ENCODE measurements around the gene CCDC180. TPM values are rescaled to one million over a fixed set of nuclear protein-coding genes. Genes with fewer than 3 reads are reported as not detected.

The CCDC180 gene
- total and polyA plus RNA-seq, 2 experiments from 2014 or later, result 3.9 to 7.1 TPM

DNA sequence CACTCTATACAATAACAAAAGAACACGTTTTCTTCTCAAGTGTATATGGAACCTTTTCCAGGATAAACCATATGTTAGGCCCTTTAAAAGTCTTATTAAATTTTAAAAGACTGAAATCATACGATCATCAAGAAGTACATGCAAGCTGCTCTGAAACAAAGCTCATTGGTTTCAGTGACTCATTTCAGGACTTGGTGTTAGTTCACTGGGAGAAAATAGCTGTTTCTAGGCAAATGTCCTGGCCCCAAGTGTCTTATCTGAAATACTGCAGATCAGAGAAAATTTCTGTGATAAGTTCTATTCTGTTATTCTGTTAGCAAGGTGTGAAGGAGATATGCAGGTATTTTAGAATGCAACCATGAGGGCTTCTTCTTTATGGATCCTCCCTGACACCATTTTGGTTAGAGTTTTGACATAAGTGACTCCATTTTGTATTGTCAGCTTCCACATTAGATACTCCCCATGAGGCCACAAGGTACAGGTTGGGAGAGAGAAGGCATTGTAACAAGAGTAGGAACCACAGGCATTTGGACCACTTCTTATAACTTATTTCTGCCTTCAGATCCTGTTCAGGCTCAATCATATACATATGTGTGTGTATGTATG is 7.5 kb upstream of the CCDC180 start:
- peaks cover 16% of the 10 kb centered on the region for H3K36me3 Mint-ChIP-seq (ENCODE audit: low read depth)
- DNase-seq (ENCODE audit: low spot score) (no peak), ATAC-seq (no peak)
- no peaks in the 10 kb centered on the region for H3K27me3 Mint-ChIP-seq (ENCODE audit: insufficient read depth, low read depth, poor library complexity)
- Histone ChIP-seq H3F3A (replicated peaks; ENCODE audit: low read depth) (no peaks in the 10 kb centered on the region), H3K4me3 (no peak overlapping the region), H3K9me2 (ENCODE audit: insufficient read depth) (peaks cover 16% of the 10 kb centered on the region; the same call in 1 of the 2 replicates), H3K79me2 (replicated peaks; ENCODE audit: insufficient read depth) (no peaks in the 10 kb centered on the region), H3K4me1 (ENCODE audit: insufficient read depth) (no peaks in the 10 kb centered on the region), H4K20me1 (replicated peaks; ENCODE audit: insufficient read depth) (no peaks in the 10 kb centered on the region), H3K27ac (ENCODE audit: low read depth) (no peak overlapping the region), H3K27me3 (ENCODE audit: insufficient read depth) (no peaks in the 10 kb centered on the region), H2AFZ (no peak overlapping the region), H3K36me3 (ENCODE audit: insufficient read depth) (peaks cover 3% of the 10 kb centered on the region), H3K4me2 (no peak overlapping the region)
- H3K4me3 Mint-ChIP-seq, result no peak overlapping the region
- H3K27ac Mint-ChIP-seq, result no peak overlapping the region
- peaks cover 8% of the 10 kb centered on the region; the same call in 2 of the 3 replicates for H3K9me3 Mint-ChIP-seq
- H3K4me1 Mint-ChIP-seq, result 0 out of 3 replicates have a peak, but pooled peaks cover 3% of the 10 kb centered on the region
- TF ChIP-seq, protein P1, sequence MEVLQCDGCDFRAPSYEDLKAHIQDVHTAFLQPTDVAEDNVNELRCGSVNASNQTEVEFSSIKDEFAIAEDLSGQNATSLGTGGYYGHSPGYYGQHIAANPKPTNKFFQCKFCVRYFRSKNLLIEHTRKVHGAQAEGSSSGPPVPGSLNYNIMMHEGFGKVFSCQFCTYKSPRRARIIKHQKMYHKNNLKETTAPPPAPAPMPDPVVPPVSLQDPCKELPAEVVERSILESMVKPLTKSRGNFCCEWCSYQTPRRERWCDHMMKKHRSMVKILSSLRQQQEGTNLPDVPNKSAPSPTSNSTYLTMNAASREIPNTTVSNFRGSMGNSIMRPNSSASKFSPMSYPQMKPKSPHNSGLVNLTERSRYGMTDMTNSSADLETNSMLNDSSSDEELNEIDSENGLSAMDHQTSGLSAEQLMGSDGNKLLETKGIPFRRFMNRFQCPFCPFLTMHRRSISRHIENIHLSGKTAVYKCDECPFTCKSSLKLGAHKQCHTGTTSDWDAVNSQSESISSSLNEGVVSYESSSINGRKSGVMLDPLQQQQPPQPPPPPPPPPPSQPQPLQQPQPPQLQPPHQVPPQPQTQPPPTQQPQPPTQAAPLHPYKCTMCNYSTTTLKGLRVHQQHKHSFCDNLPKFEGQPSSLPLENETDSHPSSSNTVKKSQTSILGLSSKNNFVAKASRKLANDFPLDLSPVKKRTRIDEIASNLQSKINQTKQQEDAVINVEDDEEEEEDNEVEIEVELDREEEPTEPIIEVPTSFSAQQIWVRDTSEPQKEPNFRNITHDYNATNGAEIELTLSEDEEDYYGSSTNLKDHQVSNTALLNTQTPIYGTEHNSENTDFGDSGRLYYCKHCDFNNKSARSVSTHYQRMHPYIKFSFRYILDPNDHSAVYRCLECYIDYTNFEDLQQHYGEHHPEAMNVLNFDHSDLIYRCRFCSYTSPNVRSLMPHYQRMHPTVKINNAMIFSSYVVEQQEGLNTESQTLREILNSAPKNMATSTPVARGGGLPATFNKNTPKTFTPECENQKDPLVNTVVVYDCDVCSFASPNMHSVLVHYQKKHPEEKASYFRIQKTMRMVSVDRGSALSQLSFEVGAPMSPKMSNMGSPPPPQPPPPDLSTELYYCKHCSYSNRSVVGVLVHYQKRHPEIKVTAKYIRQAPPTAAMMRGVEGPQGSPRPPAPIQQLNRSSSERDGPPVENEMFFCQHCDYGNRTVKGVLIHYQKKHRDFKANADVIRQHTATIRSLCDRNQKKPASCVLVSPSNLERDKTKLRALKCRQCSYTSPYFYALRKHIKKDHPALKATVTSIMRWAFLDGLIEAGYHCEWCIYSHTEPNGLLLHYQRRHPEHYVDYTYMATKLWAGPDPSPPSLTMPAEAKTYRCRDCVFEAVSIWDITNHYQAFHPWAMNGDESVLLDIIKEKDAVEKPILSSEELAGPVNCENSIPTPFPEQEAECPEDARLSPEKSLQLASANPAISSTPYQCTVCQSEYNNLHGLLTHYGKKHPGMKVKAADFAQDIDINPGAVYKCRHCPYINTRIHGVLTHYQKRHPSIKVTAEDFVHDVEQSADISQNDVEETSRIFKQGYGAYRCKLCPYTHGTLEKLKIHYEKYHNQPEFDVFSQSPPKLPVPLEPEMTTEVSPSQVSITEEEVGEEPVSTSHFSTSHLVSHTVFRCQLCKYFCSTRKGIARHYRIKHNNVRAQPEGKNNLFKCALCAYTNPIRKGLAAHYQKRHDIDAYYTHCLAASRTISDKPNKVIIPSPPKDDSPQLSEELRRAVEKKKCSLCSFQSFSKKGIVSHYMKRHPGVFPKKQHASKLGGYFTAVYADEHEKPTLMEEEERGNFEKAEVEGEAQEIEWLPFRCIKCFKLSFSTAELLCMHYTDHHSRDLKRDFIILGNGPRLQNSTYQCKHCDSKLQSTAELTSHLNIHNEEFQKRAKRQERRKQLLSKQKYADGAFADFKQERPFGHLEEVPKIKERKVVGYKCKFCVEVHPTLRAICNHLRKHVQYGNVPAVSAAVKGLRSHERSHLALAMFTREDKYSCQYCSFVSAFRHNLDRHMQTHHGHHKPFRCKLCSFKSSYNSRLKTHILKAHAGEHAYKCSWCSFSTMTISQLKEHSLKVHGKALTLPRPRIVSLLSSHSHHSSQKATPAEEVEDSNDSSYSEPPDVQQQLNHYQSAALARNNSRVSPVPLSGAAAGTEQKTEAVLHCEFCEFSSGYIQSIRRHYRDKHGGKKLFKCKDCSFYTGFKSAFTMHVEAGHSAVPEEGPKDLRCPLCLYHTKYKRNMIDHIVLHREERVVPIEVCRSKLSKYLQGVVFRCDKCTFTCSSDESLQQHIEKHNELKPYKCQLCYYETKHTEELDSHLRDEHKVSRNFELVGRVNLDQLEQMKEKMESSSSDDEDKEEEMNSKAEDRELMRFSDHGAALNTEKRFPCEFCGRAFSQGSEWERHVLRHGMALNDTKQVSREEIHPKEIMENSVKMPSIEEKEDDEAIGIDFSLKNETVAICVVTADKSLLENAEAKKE (CRISPR knock-in tag; IDR thresholded peaks at IDR 0.05), result no peak
- no peak for TF ChIP-seq STAT1 (IDR thresholded peaks at IDR 0.05; ENCODE audit: unreplicated experiment)
- TF ChIP-seq NANOG (IDR thresholded peaks at IDR 0.05; ENCODE audit: borderline replicate concordance), result no peak
- TF ChIP-seq, protein P2, sequence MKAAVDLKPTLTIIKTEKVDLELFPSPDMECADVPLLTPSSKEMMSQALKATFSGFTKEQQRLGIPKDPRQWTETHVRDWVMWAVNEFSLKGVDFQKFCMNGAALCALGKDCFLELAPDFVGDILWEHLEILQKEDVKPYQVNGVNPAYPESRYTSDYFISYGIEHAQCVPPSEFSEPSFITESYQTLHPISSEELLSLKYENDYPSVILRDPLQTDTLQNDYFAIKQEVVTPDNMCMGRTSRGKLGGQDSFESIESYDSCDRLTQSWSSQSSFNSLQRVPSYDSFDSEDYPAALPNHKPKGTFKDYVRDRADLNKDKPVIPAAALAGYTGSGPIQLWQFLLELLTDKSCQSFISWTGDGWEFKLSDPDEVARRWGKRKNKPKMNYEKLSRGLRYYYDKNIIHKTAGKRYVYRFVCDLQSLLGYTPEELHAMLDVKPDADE (IDR thresholded peaks at IDR 0.05), result no peak
- no peak for TF ChIP-seq ZNF114 (CRISPR knock-in tag; IDR thresholded peaks at IDR 0.05)
- TF ChIP-seq EZH2phosphoT487 (IDR thresholded peaks at IDR 0.05; ENCODE audit: unreplicated experiment), result no peak
- no peak for TF ChIP-seq EZH2 (IDR thresholded peaks at IDR 0.05; ENCODE audit: low read depth, unreplicated experiment)
- TF ChIP-seq, protein P3, sequence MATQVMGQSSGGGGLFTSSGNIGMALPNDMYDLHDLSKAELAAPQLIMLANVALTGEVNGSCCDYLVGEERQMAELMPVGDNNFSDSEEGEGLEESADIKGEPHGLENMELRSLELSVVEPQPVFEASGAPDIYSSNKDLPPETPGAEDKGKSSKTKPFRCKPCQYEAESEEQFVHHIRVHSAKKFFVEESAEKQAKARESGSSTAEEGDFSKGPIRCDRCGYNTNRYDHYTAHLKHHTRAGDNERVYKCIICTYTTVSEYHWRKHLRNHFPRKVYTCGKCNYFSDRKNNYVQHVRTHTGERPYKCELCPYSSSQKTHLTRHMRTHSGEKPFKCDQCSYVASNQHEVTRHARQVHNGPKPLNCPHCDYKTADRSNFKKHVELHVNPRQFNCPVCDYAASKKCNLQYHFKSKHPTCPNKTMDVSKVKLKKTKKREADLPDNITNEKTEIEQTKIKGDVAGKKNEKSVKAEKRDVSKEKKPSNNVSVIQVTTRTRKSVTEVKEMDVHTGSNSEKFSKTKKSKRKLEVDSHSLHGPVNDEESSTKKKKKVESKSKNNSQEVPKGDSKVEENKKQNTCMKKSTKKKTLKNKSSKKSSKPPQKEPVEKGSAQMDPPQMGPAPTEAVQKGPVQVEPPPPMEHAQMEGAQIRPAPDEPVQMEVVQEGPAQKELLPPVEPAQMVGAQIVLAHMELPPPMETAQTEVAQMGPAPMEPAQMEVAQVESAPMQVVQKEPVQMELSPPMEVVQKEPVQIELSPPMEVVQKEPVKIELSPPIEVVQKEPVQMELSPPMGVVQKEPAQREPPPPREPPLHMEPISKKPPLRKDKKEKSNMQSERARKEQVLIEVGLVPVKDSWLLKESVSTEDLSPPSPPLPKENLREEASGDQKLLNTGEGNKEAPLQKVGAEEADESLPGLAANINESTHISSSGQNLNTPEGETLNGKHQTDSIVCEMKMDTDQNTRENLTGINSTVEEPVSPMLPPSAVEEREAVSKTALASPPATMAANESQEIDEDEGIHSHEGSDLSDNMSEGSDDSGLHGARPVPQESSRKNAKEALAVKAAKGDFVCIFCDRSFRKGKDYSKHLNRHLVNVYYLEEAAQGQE (IDR thresholded peaks at IDR 0.05; ENCODE audit: unreplicated experiment), result no peak
- TF ChIP-seq ZNF331 (CRISPR knock-in tag; IDR thresholded peaks at IDR 0.05; ENCODE audit: low read depth), result no peak
- TF ChIP-seq, protein P4, sequence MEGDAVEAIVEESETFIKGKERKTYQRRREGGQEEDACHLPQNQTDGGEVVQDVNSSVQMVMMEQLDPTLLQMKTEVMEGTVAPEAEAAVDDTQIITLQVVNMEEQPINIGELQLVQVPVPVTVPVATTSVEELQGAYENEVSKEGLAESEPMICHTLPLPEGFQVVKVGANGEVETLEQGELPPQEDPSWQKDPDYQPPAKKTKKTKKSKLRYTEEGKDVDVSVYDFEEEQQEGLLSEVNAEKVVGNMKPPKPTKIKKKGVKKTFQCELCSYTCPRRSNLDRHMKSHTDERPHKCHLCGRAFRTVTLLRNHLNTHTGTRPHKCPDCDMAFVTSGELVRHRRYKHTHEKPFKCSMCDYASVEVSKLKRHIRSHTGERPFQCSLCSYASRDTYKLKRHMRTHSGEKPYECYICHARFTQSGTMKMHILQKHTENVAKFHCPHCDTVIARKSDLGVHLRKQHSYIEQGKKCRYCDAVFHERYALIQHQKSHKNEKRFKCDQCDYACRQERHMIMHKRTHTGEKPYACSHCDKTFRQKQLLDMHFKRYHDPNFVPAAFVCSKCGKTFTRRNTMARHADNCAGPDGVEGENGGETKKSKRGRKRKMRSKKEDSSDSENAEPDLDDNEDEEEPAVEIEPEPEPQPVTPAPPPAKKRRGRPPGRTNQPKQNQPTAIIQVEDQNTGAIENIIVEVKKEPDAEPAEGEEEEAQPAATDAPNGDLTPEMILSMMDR (conservative IDR thresholded peaks at IDR 0.05; ENCODE audit: low read depth in 2 of 2), result no peak
- no peak for TF ChIP-seq CREB1 (CRISPR knock-in tag; IDR thresholded peaks at IDR 0.05; ENCODE audit: low read depth)
- TF ChIP-seq JUNB (IDR thresholded peaks at IDR 0.05; ENCODE audit: unreplicated experiment), result no peak

All from GM23338 (cell line).